Amygdala (tissue), 56 donors: Measurements from ENCODE around the gene SIGLEC11.
"Not testable (repeated sequence)": the region's sequence is repeated elsewhere in the genome, so short reads cannot be mapped to it uniquely, and the experiment has no call there.

Experiments used
- DNase-seq, 56 donors: peaks; one replicate each; lab custom pipeline; 2025; lab: John Stamatoyannopoulos, UW

The SIGLEC11 gene

DNA sequence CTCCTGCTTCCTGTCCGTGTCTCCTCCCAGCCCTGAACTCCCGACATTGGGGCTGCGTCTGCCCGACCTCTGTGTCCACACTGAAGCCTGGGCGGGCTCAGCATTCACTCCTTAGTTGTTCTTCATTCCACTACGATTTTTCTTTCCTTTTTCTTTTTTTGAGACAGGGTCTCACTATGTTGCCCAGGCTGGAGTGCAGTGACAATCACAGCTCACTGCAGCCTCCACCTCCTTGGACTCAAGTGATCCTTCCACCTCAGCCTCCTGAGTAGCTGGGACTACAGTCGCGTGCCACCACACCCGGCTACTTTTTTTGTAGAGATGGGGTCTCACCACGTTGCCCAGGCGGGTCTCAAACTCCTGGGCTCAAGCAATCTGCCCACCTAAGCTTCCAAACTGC is 23.5 kb upstream of the SIGLEC11 start:
- no peak for DNase-seq

DNA sequence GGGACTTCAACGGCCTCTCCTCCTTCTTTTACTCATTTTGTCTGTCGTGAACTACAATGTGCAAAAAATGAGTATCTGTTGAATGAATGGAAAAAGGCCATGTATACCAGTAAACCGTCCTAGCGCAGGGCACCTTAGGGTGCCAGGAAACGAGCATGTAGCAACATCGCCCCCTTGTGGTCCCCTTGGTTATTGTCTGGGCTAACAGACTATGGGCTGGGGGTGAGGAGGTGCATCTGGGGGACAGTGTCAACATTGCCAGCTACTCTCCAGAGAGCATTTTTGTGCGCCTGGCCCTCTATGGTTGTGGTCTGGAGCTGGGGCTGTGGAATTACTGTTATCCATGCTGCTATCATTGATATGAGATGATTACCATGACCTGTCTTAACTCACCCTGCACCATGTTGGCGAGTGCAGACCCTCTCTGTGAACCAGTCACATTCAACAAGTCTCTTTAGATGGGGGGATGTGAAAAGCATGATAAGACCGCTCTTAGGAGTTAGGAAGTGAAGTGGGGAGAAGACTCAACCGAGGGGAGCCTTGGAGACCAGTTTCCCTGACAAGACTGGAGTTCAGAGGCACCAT is 22.8 kb upstream of the SIGLEC11 start:
- DNase-seq = peak in 31 of 56 donors; percentile 1 to 66 (median 22)

DNA sequence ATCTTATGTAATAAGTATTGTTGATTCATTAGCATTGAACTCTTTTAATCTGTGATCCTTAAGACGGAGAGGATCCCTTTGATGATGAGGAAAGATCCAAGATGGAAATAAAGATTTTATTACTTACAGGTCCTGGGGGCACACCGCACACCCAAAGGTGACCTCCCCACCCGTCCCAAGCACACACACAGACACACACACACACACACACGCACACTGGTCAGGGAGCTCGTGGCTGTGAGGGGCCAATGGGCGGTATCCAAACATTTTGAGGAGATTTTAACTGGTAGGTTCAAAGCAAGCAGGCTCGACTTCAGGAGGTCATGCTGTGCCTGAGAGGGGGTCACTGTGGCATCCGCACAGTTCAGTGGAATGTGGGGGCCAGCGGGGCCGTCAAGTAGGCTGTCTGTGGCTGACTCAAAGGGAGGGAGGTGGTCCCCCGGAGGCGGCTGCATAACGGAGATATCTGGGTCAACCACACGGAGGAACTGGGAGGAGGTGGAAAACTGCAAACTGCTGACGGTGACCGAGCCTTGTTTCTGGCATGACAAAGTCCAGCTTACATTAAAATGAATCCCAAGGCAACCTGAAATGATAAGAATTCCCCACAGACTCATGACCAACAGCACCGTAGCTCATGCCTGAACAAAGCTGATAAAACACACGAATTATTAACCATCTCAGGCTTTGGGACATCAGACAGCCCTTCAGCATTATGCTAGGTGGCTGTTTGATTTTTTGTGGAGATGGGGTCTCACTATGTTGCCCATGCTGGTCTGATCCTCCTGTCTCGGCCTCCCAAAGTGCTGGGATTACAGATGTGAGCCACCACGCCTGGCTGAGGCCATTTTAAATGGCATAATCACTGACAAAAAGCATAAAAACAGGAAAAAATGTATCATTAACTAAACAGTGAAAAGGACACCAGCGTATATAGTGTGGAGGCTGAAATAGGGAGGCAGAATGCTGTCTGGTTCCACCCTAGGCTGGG is 20.9 kb upstream of the SIGLEC11 start:
- no peak for DNase-seq

DNA sequence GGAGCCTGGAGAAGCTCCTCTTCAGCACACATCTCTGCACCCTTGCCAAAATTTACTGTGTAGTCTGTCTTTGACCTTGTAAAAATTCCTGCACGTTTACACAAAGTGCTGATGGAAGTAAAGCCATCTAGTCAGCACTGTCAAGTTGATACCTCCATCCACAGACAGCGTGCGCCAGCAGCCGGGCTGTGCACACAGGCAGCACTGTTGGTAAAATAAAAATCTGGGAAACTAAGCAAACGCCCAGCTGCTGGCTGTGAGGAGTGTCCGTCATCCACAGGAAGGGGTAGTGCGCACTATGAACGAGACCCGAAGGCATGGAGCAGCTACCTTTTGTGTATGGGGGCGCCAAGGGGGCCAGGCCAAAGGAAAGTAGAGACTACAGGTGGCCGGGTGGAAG is 17.4 kb upstream of the SIGLEC11 start:
- DNase-seq = no peak

DNA sequence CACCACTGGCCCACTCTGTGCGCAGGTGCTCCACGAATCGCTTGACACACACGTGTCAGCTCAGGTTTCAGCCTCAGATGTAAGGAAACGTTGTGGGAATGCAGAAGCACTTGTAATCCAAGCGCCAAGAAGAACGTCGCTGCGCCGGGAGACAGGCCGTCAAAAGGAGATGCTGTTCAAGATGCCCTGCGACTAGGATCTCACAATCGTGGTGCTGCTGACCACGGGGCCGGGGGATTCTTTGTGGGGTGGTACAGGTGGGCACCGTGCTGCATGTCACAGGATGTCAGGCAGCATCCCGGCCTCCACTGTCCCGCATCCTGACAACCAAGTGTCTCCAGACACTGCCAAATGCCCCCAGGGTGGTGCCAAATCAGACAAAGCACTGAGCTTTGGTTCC is 16.9 kb upstream of the SIGLEC11 start:
- no peak for DNase-seq

DNA sequence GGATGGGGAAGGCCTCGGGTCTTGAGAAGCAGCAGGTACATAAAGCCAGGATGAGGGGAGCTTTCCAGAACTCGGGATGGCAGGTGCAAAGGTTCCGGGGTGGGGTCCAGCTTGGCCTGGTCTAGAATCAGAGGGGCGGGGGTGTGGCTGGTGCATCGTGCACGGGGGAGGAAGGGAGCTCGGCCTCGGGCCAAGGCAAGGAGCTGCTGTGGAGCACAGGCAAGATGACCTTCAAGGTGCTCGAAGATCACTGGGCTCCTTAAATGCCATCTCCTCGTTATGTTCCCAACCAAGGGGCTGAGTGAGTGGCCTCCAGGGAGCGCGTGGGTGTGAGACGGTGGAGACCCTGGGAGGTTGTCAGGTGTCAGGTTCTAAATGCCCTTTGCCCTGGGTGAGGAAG is 16.1 kb upstream of the SIGLEC11 start:
- no peak for DNase-seq

DNA sequence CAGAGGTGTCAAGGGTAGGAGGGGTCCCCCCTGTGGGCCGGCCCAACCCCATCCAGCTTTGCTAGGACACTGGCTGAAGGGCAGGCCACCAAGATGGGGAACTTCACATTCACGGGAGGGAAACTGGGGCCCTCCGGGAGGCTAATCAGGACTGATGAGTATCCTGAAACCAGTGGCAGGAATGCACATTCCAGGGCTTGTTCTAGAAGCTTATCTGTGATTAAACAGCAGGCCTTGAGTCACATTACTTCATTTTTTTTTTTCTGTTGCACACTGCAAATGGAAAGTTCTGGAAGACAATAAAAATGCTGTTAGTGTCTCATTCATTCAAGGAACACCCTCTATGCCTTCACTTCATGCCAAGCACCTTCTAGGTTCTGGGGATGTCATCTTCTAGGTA is 15.5 kb upstream of the SIGLEC11 start:
- DNase-seq = no peak

DNA sequence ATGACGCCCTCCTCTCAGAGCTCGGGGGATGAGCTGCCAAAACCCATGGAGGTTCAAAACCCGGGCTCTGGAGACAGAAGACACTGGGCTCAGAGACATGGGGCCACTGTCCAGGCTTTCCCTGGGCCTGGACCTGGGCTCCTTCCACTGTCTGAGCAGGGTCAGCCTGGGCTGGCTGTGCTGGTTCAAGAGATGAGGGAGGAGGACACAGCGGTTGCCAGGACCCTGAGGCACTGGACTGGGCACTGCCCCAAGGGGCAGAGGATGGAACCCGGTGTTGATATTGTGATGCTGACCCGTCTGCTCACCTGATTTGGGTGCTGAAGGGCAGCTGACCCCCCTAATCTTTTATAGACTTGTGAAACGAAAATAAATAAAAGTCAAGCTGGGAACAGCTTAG is 14.1 kb upstream of the SIGLEC11 start:
- DNase-seq = no peak

DNA sequence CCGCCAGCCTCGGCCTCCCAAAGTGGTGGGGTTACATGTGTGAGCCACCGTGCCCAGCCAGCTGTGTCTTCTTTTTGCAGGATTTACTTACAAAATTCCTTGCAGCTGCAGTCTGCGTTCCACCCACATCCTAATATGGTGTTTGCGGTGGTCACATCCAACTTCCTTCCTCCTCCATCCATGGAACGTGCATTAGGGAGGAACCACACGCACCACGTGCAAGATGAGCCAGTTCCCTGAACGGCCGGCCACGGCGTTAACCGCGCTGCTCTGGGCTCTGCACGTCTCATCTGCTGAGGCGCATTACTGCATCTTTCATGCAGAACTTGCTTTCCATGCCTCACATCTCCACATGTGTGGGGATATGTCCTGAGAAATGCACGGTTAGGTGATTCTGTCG is 13.0 kb upstream of the SIGLEC11 start:
- no peak for DNase-seq

DNA sequence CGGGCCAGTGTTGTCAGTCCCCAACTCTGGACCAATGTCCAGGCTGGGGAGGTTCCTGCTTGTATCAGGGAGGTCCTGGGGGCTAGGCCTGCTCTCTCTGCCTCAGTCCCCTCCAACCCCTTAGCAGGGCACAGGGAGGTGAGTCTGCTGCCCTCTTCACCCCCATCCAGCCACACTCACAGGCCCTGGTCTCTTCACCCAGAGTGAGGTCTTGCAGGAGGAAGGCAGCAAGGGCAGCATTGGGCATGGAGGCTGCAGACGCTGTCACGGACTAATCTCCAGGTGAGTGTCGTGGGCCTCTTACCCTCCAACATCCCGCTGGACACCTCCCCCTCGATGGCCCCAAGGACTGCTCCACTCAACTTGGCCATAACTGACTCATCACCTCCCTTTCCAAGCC is 11.9 kb upstream of the SIGLEC11 start:
- DNase-seq = no peak

DNA sequence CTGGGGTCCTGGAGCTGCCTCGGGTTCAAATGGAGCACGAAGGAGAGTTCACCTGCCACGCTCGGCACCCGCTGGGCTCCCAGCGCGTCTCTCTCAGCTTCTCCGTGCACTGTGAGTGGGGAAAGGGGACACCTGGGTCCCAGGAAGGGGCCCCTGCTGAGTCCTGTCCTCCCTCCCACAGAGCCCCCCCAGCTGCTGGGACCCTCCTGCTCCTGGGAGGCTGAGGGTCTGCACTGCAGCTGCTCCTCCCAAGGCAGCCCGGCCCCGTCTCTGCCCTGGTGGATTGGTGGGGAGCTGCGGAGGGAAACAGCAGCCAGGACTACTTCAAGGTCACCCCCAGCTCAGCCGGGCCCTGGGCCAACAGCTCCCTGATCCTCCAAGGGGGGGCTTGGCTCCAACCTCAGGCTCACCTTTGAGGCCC is 11.0 kb upstream of the SIGLEC11 start:
- no peak for DNase-seq

DNA sequence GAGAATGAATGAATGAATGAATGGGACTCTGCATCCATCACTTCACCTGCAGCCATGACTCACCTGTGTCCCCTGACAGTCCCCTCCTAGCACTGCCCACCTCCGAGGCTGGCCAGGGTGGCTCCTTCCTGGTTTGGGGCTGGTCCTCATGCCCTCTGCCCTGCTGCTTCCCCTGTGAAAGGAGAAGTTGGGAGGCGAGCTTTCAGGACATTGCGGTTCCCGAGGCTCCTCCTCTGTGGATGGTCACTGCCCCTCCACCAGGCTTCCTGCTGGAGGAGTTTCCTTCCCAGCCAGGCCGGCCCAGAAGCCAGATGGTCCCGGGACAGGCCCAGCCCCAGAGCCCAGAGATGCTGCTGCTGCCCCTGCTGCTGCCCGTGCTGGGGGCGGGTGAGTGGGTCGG is 8.4 kb upstream of the SIGLEC11 start:
- DNase-seq = peak in 5 of 56 donors; percentile 1 to 21 (median 14)

DNA sequence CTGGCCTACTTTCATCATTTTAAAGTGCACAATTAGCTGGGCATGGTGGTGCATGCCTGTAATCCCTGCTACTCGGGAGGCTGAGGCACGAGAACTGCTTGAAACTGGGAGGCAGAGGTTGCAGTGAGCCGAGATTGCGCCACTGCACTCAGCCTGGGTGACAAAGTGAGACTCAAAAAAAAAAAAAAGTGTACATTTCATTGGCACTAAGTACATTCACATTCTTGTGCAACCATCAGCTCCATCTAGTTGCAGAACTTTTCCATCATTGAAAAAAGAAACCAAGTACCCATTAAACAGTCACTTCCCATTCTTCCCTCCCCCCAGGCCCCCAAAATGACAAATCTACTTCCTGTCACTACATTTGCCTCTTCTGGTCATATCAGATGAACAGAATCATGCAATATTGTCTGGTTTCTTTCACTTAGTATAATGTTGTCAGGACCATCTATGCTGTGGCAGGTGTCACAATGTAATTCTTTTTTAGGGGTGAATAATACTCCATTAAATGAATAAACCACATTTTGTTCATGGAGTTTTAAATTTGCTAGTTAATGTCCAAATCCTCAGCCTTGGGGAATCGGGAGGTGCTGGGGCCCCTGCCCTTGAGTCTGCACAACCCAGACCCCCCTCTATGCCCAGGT is 7.4 kb upstream of the SIGLEC11 start:
- no peak for DNase-seq

DNA sequence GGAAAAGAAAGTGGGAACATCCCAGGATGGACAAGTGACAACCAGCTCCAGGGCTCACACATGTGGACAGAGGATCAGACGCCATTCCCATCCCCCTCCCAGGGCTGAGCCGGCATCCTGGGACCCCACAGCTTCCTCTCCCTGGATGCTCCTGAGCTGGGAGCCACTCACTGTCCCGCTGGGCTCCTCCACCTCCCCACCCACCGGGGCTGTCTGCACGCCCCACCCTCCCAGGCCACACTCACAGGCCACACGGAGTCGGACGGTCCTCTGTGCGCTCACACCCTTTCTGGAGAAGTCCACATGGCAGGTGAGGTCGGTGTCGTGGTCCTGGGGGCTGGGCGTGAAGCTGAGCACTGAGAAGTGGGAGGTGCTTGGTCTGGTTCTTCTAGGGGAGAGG is 1.1 kb downstream of the SIGLEC11 start:
- not testable (repeated sequence) for DNase-seq

DNA sequence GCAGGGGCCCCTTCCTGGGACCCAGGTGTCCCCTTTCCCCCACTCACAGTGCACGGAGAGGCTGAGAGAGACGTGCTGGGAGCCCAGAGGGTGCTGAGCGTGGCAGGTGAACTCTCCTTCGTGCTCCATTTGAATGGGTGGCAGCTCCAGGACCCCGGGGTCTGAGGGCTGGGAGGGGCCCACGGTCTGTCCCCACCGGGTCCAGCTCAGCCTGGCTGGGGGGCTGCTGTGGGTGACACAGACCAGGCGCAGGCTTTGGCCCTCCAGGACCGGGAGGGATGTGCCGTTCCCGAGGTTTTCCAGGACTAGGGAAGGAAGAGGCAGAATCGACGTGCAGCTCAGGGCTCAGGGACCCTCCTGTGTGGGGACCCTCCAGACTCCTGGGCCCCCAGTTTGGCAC is 2.4 kb downstream of the SIGLEC11 start:
- not testable (repeated sequence) for DNase-seq

DNA sequence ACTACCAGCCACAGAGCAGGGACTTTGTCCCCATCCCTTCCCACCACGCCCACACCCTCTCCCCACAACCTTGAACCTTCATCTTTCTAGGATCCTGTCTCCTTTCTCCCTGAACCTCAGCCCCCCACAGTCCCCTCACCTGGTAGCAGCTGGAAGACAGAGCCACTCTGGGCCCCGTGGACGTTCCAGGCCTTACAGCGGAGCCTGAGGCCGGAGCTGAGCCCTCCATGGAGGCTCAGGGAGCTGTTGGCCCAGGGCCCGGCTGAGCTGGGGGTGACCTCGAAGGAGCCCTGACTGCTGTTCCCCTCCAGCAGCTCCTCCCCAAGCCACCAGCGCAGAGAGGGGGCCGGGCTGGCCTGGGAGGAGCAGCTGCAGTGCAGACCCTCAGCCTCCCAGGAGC is 2.8 kb downstream of the SIGLEC11 start:
- not testable (repeated sequence) for DNase-seq

DNA sequence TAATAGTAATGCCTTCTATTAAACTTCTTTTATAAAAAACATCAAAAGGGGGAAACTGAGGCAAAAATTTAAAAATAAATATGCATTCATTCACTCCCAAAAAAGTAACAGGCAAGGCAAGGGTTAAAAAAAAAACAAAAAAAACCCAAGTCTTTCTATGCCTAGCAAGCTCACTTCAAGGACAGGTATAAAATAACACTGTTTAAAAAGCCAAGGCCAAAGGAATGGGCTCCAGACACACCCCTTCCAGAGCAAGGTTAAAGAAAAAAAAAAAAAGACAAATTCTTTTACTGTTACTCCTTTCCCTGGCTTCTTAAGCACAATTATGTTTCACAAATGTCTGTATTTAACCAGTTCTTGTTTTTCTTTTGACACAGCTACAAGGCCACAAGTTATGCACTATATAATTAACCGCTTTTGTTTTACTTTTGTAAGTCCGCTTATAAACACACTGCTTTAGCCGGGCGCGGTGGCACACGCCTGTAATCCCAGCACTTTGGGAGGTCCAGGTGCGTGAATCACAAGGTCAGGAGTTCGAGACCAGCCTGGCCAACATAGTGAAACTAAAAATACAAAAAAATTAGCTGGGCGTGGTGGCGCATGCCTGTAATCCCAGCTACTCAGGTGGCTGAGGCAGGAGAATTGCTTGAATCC is 3.6 kb downstream of the SIGLEC11 start:
- DNase-seq = no peak

DNA sequence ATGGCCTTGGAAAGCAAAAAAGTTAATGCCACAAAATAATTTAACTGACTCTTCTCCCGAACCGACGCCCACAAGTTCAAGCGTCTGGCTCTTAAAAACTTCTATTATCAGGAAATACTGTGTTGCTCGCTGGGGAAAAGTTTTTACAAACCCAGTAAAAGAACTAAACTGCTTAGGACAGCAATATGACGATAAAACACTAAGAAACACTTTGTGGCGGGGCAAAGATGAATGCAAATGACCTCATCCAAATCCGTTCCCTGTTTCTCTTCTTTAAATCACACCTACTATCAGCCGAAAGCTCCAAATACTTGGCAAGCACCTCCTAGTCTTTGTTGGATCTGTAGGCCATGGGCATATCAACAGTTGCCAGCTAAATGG is 4.9 kb downstream of the SIGLEC11 start:
- no peak for DNase-seq

DNA sequence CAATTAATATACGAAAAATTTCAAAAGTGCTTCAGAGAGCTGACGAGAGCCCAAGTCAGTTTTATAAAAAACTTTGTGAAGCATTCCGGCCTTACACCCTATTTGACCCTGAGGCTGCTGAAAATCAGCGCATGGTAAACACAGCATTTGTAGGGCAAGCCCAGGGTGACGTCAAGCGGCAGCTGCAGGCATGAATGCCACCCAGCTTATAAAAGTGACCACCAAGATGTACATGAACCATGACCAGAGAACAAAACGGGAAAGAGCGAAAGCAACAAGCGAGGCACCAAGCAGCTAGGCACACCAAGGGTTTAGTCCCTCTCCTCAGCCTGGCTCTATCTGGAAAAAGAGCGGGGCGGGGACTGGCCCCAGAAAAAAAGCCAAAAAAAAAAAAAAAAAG is 6.0 kb downstream of the SIGLEC11 start:
- no peak for DNase-seq

DNA sequence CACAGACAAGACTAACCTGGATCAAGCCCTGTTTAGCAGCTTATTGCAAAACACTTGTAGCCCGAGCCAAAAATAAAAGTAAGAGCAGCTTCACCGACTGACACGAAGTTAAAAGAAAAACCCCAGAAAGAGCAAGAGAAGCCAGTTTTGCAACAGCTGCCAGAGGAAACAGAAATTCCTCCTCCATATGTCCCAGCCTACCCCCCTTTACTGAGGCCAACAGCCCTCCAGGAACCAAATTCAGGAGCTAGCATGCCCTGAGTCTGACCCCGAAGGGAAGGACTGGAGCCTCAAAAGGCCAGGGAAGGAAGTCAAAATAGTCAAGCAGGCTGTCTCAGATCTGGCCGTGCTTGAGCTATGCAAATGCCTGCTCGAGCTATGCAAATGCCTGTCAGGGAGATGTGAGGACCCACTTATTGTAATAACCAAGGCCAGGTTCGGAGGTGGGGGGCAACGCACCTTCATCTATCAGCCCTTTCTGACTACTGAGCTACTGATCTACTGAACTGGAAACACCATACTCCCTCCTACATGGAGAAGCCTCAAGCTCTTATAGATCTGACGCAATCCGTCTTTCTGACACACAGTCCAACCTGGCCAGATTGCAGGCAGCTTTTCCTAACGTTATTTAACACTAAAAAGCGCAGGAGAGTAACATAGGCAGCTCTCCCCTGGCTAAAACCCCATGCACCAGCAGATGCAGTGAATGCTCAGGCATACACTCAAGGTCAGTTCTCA is 6.7 kb downstream of the SIGLEC11 start:
- no peak for DNase-seq
